Activated CD4-positive, alpha-beta T cell treated with anti-CD3 and anti-CD28 coated beads for 36 hours (primary cell): ENCODE data around the gene EPN2. TPM values are rescaled to one million over a fixed set of nuclear protein-coding genes. Genes with fewer than 3 reads are reported as not detected.

Experiments used
- ATAC-seq: fragments of 200-7000 bp; cut with Tn5 transposase; one replicate; pipeline ENCODE4 v1.10.0; 2021; ENCODE audit warnings: mild to moderate bottlenecking, moderate library complexity
- CTCF ChIA-PET: fragments of 350-600 bp; sonication (Branson Sonifier 250); formaldehyde crosslinking; loops from one replicate; lab custom pipeline; 2021; ENCODE audit warnings: antibody characterized with exemption; lab: Charles Lee
- POLR2A ChIA-PET: fragments of 350-600 bp; sonication (Branson Sonifier 250); formaldehyde crosslinking; loops from one replicate; lab custom pipeline; 2021; ENCODE audit warnings: antibody characterized with exemption, inconsistent platforms; lab: Charles Lee
- DNase-seq: peaks from one replicate; pipeline ENCODE4 v3.0.0-alpha.2; 2020
- H3K27ac Mint-ChIP-seq: one replicate; pipeline ENCODE4 v1.8.0; 2021; ENCODE audit warnings: mixed read lengths
- H3K27me3 Mint-ChIP-seq: one replicate; pipeline ENCODE4 v1.8.0; 2021; ENCODE audit warnings: mixed read lengths
- H3K36me3 Mint-ChIP-seq: one replicate; pipeline ENCODE4 v1.8.0; 2021; ENCODE audit warnings: low read depth, mixed read lengths
- H3K4me1 Mint-ChIP-seq: one replicate; pipeline ENCODE4 v1.8.0; 2021; ENCODE audit warnings: mixed read lengths
- H3K4me3 Mint-ChIP-seq: one replicate; pipeline ENCODE4 v1.8.0; 2021; ENCODE audit warnings: mild to moderate bottlenecking, moderate library complexity, mixed read lengths
- H3K9me3 Mint-ChIP-seq: one replicate; pipeline ENCODE4 v1.8.0; 2021; ENCODE audit warnings: low read depth, mixed read lengths
- intact Hi-C, 2 experiments: fragments of 100-400 bp; cut with DNase I in 1 of 2; cut with micrococcal nuclease in 1 of 2; formaldehyde crosslinking; loops; one replicate each; pipeline versions ENCODE4 v1.14.2 to v1.15.1; 2022 to 2024; cut with DNase I, micrococcal nuclease
- total RNA-seq, 2 experiments: library from RNA; stranded (reverse); gene quantifications; one replicate each; pipeline ENCODE4 v1.2.3, GENCODE V29; 2021

The EPN2 gene
- total RNA-seq, 2 experiments from 2014 or later = 6.8 to 8.2 TPM

GRCh38 chr17:19357761-19358160 lies 120.6 kb downstream of the EPN2 start:
- Mint-ChIP-seq H3K4me1 (peaks cover 6% of the 10 kb centered on the region), H3K4me3 (no peak overlapping the region), H3K27me3 (peaks cover 10% of the 10 kb centered on the region), H3K9me3 (no peaks in the 10 kb centered on the region), H3K36me3 (peaks cover 2% of the 10 kb centered on the region), H3K27ac (no peak overlapping the region)
- no peak for DNase-seq
- ChIA-PET CTCF (interaction anchor here (1.2 kb wide), 1 partner anchor 20 kb away, joined by 4 read pairs; the partner anchor contains the start of gene MAPK7), POLR2A (no interaction called here)
- intact Hi-C loops = no loop called here
- ATAC-seq = no peak

GRCh38 chr17:19359151-19359550 lies 122.0 kb downstream of the EPN2 start:
- Mint-ChIP-seq H3K36me3 (peaks cover 2% of the 10 kb centered on the region), H3K4me3 (no peak overlapping the region), H3K9me3 (no peaks in the 10 kb centered on the region), H3K27ac (no peak overlapping the region), H3K27me3 (peaks cover 8% of the 10 kb centered on the region), H3K4me1 (peaks cover 6% of the 10 kb centered on the region)
- ATAC-seq (no peak), DNase-seq (no peak)
- intact Hi-C loops = no loop called here
- CTCF ChIA-PET = no interaction called here
- POLR2A ChIA-PET = no interaction called here

GRCh38 chr17:19359856-19360255 lies 122.7 kb downstream of the EPN2 start:
- ATAC-seq = no peak
- peaks cover 2% of the 10 kb centered on the region for H3K36me3 Mint-ChIP-seq
- POLR2A ChIA-PET = interaction anchor here (1.1 kb wide), 1 partner anchor 18 kb away, joined by 5 read pairs; the partner anchor contains the start of gene MAPK7
- H3K4me1 Mint-ChIP-seq = peaks cover 6% of the 10 kb centered on the region
- H3K27me3 Mint-ChIP-seq = peaks cover 5% of the 10 kb centered on the region
- no peak overlapping the region for H3K4me3 Mint-ChIP-seq
- H3K27ac Mint-ChIP-seq = no peak overlapping the region
- CTCF ChIA-PET = interaction anchor here (0.7 to 1.6 kb wide), 3 partner anchors 18 to 306 kb away, joined by 3 to 6 read pairs (median 3); partner anchors contain the start of gene MAPK7
- intact Hi-C loops = loop anchor here in 1 of 2 experiments (5.0 kb wide), 1 partner anchor 402 kb away; no protein-coding TSS in a partner anchor
- no peaks in the 10 kb centered on the region for H3K9me3 Mint-ChIP-seq
- DNase-seq = no peak

GRCh38 chr17:19360772-19361171 lies 123.6 kb downstream of the EPN2 start:
- CTCF ChIA-PET = interaction anchor here (0.7 to 1.6 kb wide), 2 partner anchors 17 to 69 kb away, joined by 3 to 6 read pairs; partner anchors contain the start of gene MAPK7
- ATAC-seq = no peak
- intact Hi-C loops = loop anchor here in 1 of 2 experiments (5.0 kb wide), 1 partner anchor 402 kb away; no protein-coding TSS in a partner anchor

GRCh38 chr17:19361326-19361725 lies 124.2 kb downstream of the EPN2 start:
- H3K4me3 Mint-ChIP-seq = peak overlapping the region; percentile 44
- H3K9me3 Mint-ChIP-seq = no peaks in the 10 kb centered on the region
- ChIA-PET POLR2A (no interaction called here), CTCF (interaction anchor here (1.6 to 2.3 kb wide), 2 partner anchors 17 kb away, joined by 6 to 60 read pairs; partner anchors contain the start of gene MAPK7)
- ATAC-seq (no peak), DNase-seq (no peak)
- peaks cover 6% of the 10 kb centered on the region for H3K4me1 Mint-ChIP-seq
- peaks cover 4% of the 10 kb centered on the region for H3K27me3 Mint-ChIP-seq
- peaks cover 2% of the 10 kb centered on the region for H3K36me3 Mint-ChIP-seq
- no peak overlapping the region for H3K27ac Mint-ChIP-seq
- intact Hi-C loops = loop anchor here in 1 of 2 experiments (5.0 kb wide), 1 partner anchor 401 kb away; no protein-coding TSS in a partner anchor

More at GRCh38 chr17:19360772-19361171, 123.6 kb downstream of the EPN2 start:
- H3K27me3 Mint-ChIP-seq = peaks cover 4% of the 10 kb centered on the region
- no peak for DNase-seq
- H3K4me1 Mint-ChIP-seq = peaks cover 6% of the 10 kb centered on the region
- POLR2A ChIA-PET = interaction anchor here (1.1 kb wide), 1 partner anchor 17 kb away, joined by 5 read pairs; the partner anchor contains the start of gene MAPK7
- H3K27ac Mint-ChIP-seq = no peak overlapping the region
- no peaks in the 10 kb centered on the region for H3K9me3 Mint-ChIP-seq
- H3K36me3 Mint-ChIP-seq = peaks cover 2% of the 10 kb centered on the region
- H3K4me3 Mint-ChIP-seq = no peak overlapping the region

- CTCF ChIA-PET = interaction anchor here (0.9 to 2.4 kb wide), 9 partner anchors 16 to 405 kb away, joined by 3 to 60 read pairs (median 6); partner anchors contain the start of gene MAPK7
Observed at GRCh38 chr17:19361944-19362276, 124.7 kb downstream of the EPN2 start.

GRCh38 chr17:19362277-19363113 lies 125.3 kb downstream of the EPN2 start, which contains the start of gene B9D1:
B9D1 (minus strand) TSS chr17:19362723; CDS start chr17:19362569, 154 bp downstream.
- no peaks in the 10 kb centered on the region for H3K36me3 Mint-ChIP-seq
- H3K27me3 Mint-ChIP-seq = peaks cover 4% of the 10 kb centered on the region
- no peaks in the 10 kb centered on the region for H3K9me3 Mint-ChIP-seq
- peak within 1 kb of the TSS; percentile 74 for H3K4me3 Mint-ChIP-seq
- POLR2A ChIA-PET = interaction anchor here (0.6 to 1.9 kb wide), 3 partner anchors 15 to 315 kb away, joined by 3 to 21 read pairs (median 4); partner anchors contain the start of gene MAPK7
- DNase-seq (peak; percentile 95), ATAC-seq (peak; percentile 92)
- peaks cover 6% of the 10 kb centered on the region for H3K4me1 Mint-ChIP-seq
- CTCF ChIA-PET = interaction anchor here (0.5 to 2.4 kb wide), 39 partner anchors 8 to 404 kb away, joined by 3 to 60 read pairs (median 5); partner anchors contain the start of gene MAPK7
- H3K27ac Mint-ChIP-seq = peak within 1 kb of the TSS; percentile 39
- intact Hi-C loops = loop anchor here (1.0 to 5.0 kb wide), 7 partner anchors 16 to 404 kb away; partner anchors contain the start of genes MAPK7 (in 2 of the 2) and ALDH3A2 (in 1 of the 2)

More at GRCh38 chr17:19361944-19362276, 124.7 kb downstream of the EPN2 start:
- peaks cover 6% of the 10 kb centered on the region for H3K4me1 Mint-ChIP-seq
- DNase-seq (no peak), ATAC-seq (no peak)
- no peak overlapping the region for H3K27ac Mint-ChIP-seq
- peaks cover 2% of the 10 kb centered on the region for H3K36me3 Mint-ChIP-seq
- peak overlapping the region; percentile 74 for H3K4me3 Mint-ChIP-seq
- peaks cover 4% of the 10 kb centered on the region for H3K27me3 Mint-ChIP-seq
- no peaks in the 10 kb centered on the region for H3K9me3 Mint-ChIP-seq
- intact Hi-C loops = loop anchor here (1.0 to 5.0 kb wide), 5 partner anchors 16 to 405 kb away; partner anchors contain the start of genes MAPK7 (in 2 of the 2) and ALDH3A2 (in 1 of the 2)
- POLR2A ChIA-PET = interaction anchor here (1.9 kb wide), 1 partner anchor 16 kb away, joined by 21 read pairs; the partner anchor contains the start of gene MAPK7

- intact Hi-C loops = loop anchor here (1.0 to 5.0 kb wide), 4 partner anchors 84 to 404 kb away; no protein-coding TSS in a partner anchor
- Mint-ChIP-seq H3K36me3 (no peaks in the 10 kb centered on the region), H3K27ac (no peak overlapping the region), H3K27me3 (peaks cover 4% of the 10 kb centered on the region), H3K4me3 (peak overlapping the region; percentile 74), H3K9me3 (no peaks in the 10 kb centered on the region), H3K4me1 (peaks cover 6% of the 10 kb centered on the region)
- ATAC-seq (no peak), DNase-seq (no peak)
- CTCF ChIA-PET = interaction anchor here (0.6 to 2.4 kb wide), 32 partner anchors 9 to 403 kb away, joined by 3 to 60 read pairs (median 5); partner anchors contain the start of gene MAPK7
- POLR2A ChIA-PET = interaction anchor here (0.7 to 1.9 kb wide), 2 partner anchors 15 to 84 kb away, joined by 3 to 21 read pairs; partner anchors contain the start of gene MAPK7
Observed at GRCh38 chr17:19363114-19363438, 125.9 kb downstream of the EPN2 start.

- ChIA-PET CTCF (interaction anchor here (0.7 to 2.4 kb wide), 29 partner anchors 9 to 403 kb away, joined by 3 to 60 read pairs (median 5); partner anchors contain the start of gene MAPK7), POLR2A (interaction anchor here (0.7 to 1.9 kb wide), 2 partner anchors 14 to 83 kb away, joined by 3 to 21 read pairs; partner anchors contain the start of gene MAPK7)
- ATAC-seq (no peak), DNase-seq (no peak)
- H3K27me3 Mint-ChIP-seq = peaks cover 4% of the 10 kb centered on the region
- no peaks in the 10 kb centered on the region for H3K36me3 Mint-ChIP-seq
- peaks cover 6% of the 10 kb centered on the region for H3K4me1 Mint-ChIP-seq
- no peak overlapping the region for H3K27ac Mint-ChIP-seq
- H3K4me3 Mint-ChIP-seq = no peak overlapping the region
- intact Hi-C loops = loop anchor here (1.0 to 5.0 kb wide), 4 partner anchors 84 to 403 kb away; no protein-coding TSS in a partner anchor
- H3K9me3 Mint-ChIP-seq = no peaks in the 10 kb centered on the region
Observed at GRCh38 chr17:19363460-19364035, 126.4 kb downstream of the EPN2 start.
